Measurements from ENCODE around the gene MTX2. TPM values are rescaled to one million over a fixed set of nuclear protein-coding genes. Genes with fewer than 3 reads are reported as not detected.

MTX2 gene
- total RNA-seq (2021): 29.3 and 30.8 TPM in 2 replicates
- long read RNA-seq, transcript MTX2-201 (10 exons, 1,364 nt): major isoform, 203 of 254 reads
- long read RNA-seq, transcript MTX2-202 (11 exons, 1,592 nt): minor isoform, 16 of 254 reads
- long read RNA-seq, partial matches to known transcripts: 3 of 254 reads
- long read RNA-seq, other reads (novel, unspliced or antisense): 31 of 254 reads

GRCh38 chr2:176269319-176270099, at the start of gene MTX2:
TSS of gene MTX2 (plus strand) at chr2:176269442. CDS start at chr2:176269630, 188 bp downstream.
- Histone ChIP-seq H4K8ac (replicated peaks; ENCODE audit: insufficient read length, low read depth, low read length) (no peak within 1 kb of the TSS), H2BK120ac (ENCODE audit: low read depth, low read length, poor library complexity, severe bottlenecking) (no peak within 1 kb of the TSS), H3K9me3 (ENCODE audit: control insufficient read depth, low read depth, low read length) (no peaks in the 10 kb centered on the region), H3K14ac (ENCODE audit: insufficient read depth, low read length) (peak within 1 kb of the TSS; percentile 91), H4K91ac (ENCODE audit: insufficient read length, low read depth, low read length) (no peak within 1 kb of the TSS), H3K27me3 (ENCODE audit: insufficient read depth, low read length) (no peaks in the 10 kb centered on the region), H2BK15ac (ENCODE audit: low read depth, low read length) (no peak within 1 kb of the TSS), H2AFZ (ENCODE audit: low read length) (peak within 1 kb of the TSS; percentile 41), H3K56ac (ENCODE audit: insufficient read length, low read depth, low read length) (no peak within 1 kb of the TSS), H3T11ph (ENCODE audit: low read length) (no peak within 1 kb of the TSS), H3K4me1 (ENCODE audit: insufficient read depth, low read length) (no peaks in the 10 kb centered on the region), H3K79me2 (ENCODE audit: insufficient read depth, low read length) (peaks cover 6% of the 10 kb centered on the region; the same call in 1 of the 2 replicates), H2BK20ac (ENCODE audit: low read depth, low read length, poor library complexity, severe bottlenecking) (no peak within 1 kb of the TSS), H3K79me1 (ENCODE audit: insufficient read depth, low read depth, low read length, poor library complexity, severe bottlenecking) (no peaks in the 10 kb centered on the region), H3K23ac (ENCODE audit: insufficient read length, low read depth, low read length) (no peak within 1 kb of the TSS), H3K18ac (ENCODE audit: insufficient read length, low read depth, low read length) (peak within 1 kb of the TSS; percentile 94), H2BK12ac (ENCODE audit: insufficient read length, low read depth, low read length) (no peak within 1 kb of the TSS), H2BK5ac (ENCODE audit: insufficient read length, low read length) (no peak within 1 kb of the TSS), H3K9ac (ENCODE audit: extremely low read depth, insufficient read length, low read length) (peak within 1 kb of the TSS; percentile 79), H3K23me2 (ENCODE audit: insufficient read length, low read depth, low read length, poor library complexity, severe bottlenecking) (peaks cover 3% of the 10 kb centered on the region), H3K27ac (ENCODE audit: insufficient read length, low read depth, low read length) (no peak within 1 kb of the TSS), H4K20me1 (ENCODE audit: control insufficient read depth, insufficient read depth, insufficient read length) (no peaks in the 10 kb centered on the region), H4K5ac (ENCODE audit: insufficient read length, low read depth, low read length) (no peak within 1 kb of the TSS), H2AK5ac (ENCODE audit: insufficient read length, low read length) (no peak within 1 kb of the TSS), H3K4me2 (ENCODE audit: insufficient read depth, insufficient read length, low read length) (peak within 1 kb of the TSS; percentile 81), H3K4ac (ENCODE audit: low read depth, low read length) (no peak within 1 kb of the TSS)
- no CpG with 5 or more reads among the region's 58 CpGs for WGBS (ENCODE audit: extremely low coverage, insufficient read length, low lambda C conversion rate)
- H3K27ac Mint-ChIP-seq: peak within 1 kb of the TSS; percentile 71 to 96 (median 95)
- H3K4me1 Mint-ChIP-seq: peaks cover 7 to 10% of the 10 kb centered on the region in 2 experiments
- no peak for TF ChIP-seq CTCF (conservative IDR thresholded peaks at IDR 0.05)
- peak within 1 kb of the TSS; percentile 95 to 96 for H3K4me3 Mint-ChIP-seq
- H3K9me3 Mint-ChIP-seq: no peaks in the 10 kb centered on the region
- H3K36me3 Mint-ChIP-seq (ENCODE audit: insufficient read depth in 1 of 3, low read depth in 3 of 3): no peaks in the 10 kb centered on the region
- DNase-seq: peak; percentile 85
- peaks cover 8% of the 10 kb centered on the region; the same call in 1 of the 2 replicates for H3K27me3 Mint-ChIP-seq (ENCODE audit: low read depth)
